Measurements from ENCODE around the gene MITF. TPM values are rescaled to one million over a fixed set of nuclear protein-coding genes. Genes with fewer than 3 reads are reported as not detected.

MITF gene
- total RNA-seq, 2 donors from 2014 or later: 1.8 to 3.0 TPM

DNA sequence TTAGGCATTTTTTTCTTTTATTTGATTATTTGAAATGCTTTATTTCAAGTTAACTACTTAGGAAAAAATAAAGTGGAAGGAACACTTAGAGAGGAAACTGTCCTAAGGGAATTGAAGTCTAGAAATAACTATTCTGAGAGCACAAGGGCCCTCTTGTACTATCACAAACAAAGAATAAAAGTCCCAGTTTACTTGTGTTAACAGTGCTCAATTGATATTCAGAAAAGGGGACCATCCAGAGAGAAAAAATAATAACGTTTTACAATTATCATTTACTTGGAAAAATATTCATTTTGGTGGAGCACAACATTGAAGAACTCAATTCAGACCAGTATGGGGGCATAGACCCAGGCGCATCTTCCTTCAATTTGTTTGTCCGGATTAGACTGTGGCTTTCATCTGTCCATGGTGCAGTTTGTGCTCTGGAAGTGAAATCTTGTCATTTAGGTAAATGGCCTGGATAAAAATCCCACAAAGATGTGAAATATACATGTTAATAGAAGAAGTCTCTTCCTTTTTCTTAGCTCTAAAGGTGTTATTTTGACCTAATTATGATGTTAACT lies 205.7 kb downstream of the MITF start:
- Histone ChIP-seq H3K9ac (ENCODE audit: extremely low read depth, low read length, poor library complexity, severe bottlenecking) (no peak overlapping the region), H3K4me3 (ENCODE audit: low read length) (no peak overlapping the region), H3K27me3 (ENCODE audit: control insufficient read depth, insufficient read depth, low read length, poor library complexity, severe bottlenecking) (peaks cover 6% of the 10 kb centered on the region), H3K4me1 (ENCODE audit: control insufficient read depth, insufficient read depth, low read length) (no peaks in the 10 kb centered on the region), H3K9me3 (ENCODE audit: control insufficient read depth, low read length) (no peaks in the 10 kb centered on the region), H3K36me3 (ENCODE audit: control insufficient read depth, insufficient read depth, low read length) (no peaks in the 10 kb centered on the region), H3K27ac (ENCODE audit: low read depth, low read length) (no peak overlapping the region)
- DNase-seq: no peak
- Mint-ChIP-seq H3K4me1 (peaks cover 1% of the 10 kb centered on the region), H3K4me3 (no peak overlapping the region), H3K27ac (no peak overlapping the region), H3K27me3 (ENCODE audit: insufficient read depth) (no peaks in the 10 kb centered on the region), H3K36me3 (ENCODE audit: low read depth) (no peaks in the 10 kb centered on the region), H3K9me3 (no peaks in the 10 kb centered on the region)
- WGBS, 2 experiments (ENCODE audit: insufficient coverage in 1 of 2, insufficient read length in 1 of 2): 77 to 85% methylated on average over 3 of the region's 3 CpGs
- TF ChIP-seq, protein P1, sequence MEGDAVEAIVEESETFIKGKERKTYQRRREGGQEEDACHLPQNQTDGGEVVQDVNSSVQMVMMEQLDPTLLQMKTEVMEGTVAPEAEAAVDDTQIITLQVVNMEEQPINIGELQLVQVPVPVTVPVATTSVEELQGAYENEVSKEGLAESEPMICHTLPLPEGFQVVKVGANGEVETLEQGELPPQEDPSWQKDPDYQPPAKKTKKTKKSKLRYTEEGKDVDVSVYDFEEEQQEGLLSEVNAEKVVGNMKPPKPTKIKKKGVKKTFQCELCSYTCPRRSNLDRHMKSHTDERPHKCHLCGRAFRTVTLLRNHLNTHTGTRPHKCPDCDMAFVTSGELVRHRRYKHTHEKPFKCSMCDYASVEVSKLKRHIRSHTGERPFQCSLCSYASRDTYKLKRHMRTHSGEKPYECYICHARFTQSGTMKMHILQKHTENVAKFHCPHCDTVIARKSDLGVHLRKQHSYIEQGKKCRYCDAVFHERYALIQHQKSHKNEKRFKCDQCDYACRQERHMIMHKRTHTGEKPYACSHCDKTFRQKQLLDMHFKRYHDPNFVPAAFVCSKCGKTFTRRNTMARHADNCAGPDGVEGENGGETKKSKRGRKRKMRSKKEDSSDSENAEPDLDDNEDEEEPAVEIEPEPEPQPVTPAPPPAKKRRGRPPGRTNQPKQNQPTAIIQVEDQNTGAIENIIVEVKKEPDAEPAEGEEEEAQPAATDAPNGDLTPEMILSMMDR (conservative IDR thresholded peaks at IDR 0.05): no peak

DNA sequence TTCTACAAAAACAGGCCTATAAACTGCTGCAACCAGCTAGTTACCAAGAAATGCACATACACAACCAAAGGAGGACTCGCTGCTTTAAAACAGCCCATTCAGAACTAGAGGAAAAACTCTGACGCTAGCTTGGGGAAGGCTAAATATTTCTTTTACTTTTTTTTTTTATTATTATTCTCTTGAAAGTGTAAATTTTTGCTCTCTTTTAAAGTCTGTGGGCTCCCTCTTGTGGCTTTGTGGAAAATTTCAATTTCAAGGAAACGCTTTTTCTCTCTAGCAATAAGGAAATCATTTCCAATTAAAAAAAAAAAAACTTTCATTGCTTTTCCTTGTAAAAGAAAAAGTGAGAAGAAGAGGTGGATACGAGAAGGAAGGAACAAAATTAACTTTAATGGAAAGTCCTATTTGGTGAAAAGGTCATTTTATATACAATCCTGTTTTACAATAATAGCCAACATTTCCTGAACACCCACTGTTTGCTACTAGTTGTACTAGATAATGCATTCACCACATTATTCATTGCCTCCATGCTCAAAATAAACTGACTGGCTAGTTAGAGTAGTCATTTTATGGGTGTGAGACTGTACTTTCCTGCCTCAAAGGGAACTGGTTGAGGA lies 209.1 kb downstream of the MITF start:
- WGBS, 2 experiments (ENCODE audit: insufficient coverage in 1 of 2, insufficient read length in 1 of 2): 34% methylated on average over 3 of the region's 4 CpGs; no CpG with 5 or more reads in 1 of the 2 experiments
- H3K36me3 Mint-ChIP-seq (ENCODE audit: low read depth): no peaks in the 10 kb centered on the region

DNA sequence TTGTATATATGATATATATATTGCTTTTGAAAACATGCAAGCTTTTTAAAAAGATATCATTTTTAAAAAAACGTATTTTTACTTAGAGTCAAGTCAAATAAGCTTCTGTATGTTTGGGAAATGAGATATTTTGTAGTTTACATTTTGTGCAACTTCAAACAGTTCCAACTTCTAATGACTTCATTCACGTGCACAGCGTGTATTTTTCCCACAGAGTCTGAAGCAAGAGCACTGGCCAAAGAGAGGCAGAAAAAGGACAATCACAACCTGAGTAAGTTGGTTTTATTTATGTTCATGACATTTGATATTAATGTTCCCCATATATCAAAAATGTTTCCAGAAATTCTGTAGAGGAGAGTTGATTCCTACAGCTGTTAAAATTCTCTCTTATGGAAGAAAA lies 212.4 kb downstream of the MITF start:
- 86% methylated on average over 3 of the region's 3 CpGs; no CpG with 5 or more reads in 1 of the 2 experiments for WGBS, 2 experiments (ENCODE audit: insufficient coverage in 1 of 2, insufficient read length in 1 of 2)

More for the DNA sequence above, 209.1 kb downstream of the MITF start:
- Histone ChIP-seq H3K4me3 (ENCODE audit: low read length) (no peak overlapping the region), H3K4me1 (ENCODE audit: control insufficient read depth, insufficient read depth, low read length) (peaks cover 2% of the 10 kb centered on the region), H3K36me3 (ENCODE audit: control insufficient read depth, insufficient read depth, low read length) (no peaks in the 10 kb centered on the region), H3K27ac (ENCODE audit: low read depth, low read length) (no peak overlapping the region), H3K9ac (ENCODE audit: extremely low read depth, low read length, poor library complexity, severe bottlenecking) (no peak overlapping the region), H3K27me3 (ENCODE audit: control insufficient read depth, insufficient read depth, low read length, poor library complexity, severe bottlenecking) (peaks cover 17% of the 10 kb centered on the region), H3K9me3 (ENCODE audit: control insufficient read depth, low read length) (no peaks in the 10 kb centered on the region)
- Mint-ChIP-seq H3K27me3 (ENCODE audit: insufficient read depth) (peaks cover 1% of the 10 kb centered on the region), H3K4me1 (peaks cover 16% of the 10 kb centered on the region), H3K9me3 (no peaks in the 10 kb centered on the region), H3K27ac (no peak overlapping the region), H3K4me3 (no peak overlapping the region)
- DNase-seq: no peak
- TF ChIP-seq, protein P1 (conservative IDR thresholded peaks at IDR 0.05): peak; percentile 85

More for the DNA sequence above, 212.4 kb downstream of the MITF start:
- Histone ChIP-seq H3K9ac (ENCODE audit: extremely low read depth, low read length, poor library complexity, severe bottlenecking) (no peak overlapping the region), H3K27me3 (ENCODE audit: control insufficient read depth, insufficient read depth, low read length, poor library complexity, severe bottlenecking) (peaks cover 29% of the 10 kb centered on the region), H3K36me3 (ENCODE audit: control insufficient read depth, insufficient read depth, low read length) (no peaks in the 10 kb centered on the region), H3K4me3 (ENCODE audit: low read length) (no peak overlapping the region), H3K4me1 (ENCODE audit: control insufficient read depth, insufficient read depth, low read length) (peaks cover 2% of the 10 kb centered on the region), H3K9me3 (ENCODE audit: control insufficient read depth, low read length) (no peaks in the 10 kb centered on the region), H3K27ac (ENCODE audit: low read depth, low read length) (no peak overlapping the region)
- no peaks in the 10 kb centered on the region for H3K36me3 Mint-ChIP-seq (ENCODE audit: low read depth)
- H3K27ac Mint-ChIP-seq: no peak overlapping the region
- TF ChIP-seq, protein P1 (conservative IDR thresholded peaks at IDR 0.05): no peak
- H3K4me3 Mint-ChIP-seq: no peak overlapping the region
- H3K4me1 Mint-ChIP-seq: peaks cover 16% of the 10 kb centered on the region
- H3K27me3 Mint-ChIP-seq (ENCODE audit: insufficient read depth): peaks cover 8% of the 10 kb centered on the region
- no peak for DNase-seq
- H3K9me3 Mint-ChIP-seq: no peaks in the 10 kb centered on the region
